AG04450 (cell line): ENCODE data around the gene PPM1N. TPM values are rescaled to one million over a fixed set of nuclear protein-coding genes. Genes with fewer than 3 reads are reported as not detected.

Source experiments
- CTCF ChIA-PET: fragments of 300-600, 350-600 bp; formaldehyde crosslinking; extraction: SDS; loops from one replicate; lab custom pipeline; 2022; ENCODE audit warnings: antibody characterized with exemption, inconsistent platforms; lab: Charles Lee
- POLR2A ChIA-PET: fragments of 350-600 bp; formaldehyde crosslinking; extraction: SDS; loops from one replicate; lab custom pipeline; 2021; ENCODE audit warnings: antibody characterized with exemption, inconsistent platforms; lab: Yijun Ruan, JAX
- DNase-seq: peaks from one replicate; pipeline ENCODE4 v3.0.0-alpha.2; 2011; ENCODE audit warnings: low read depth, low spot score
- H3K27ac ChIP-seq: one replicate; pipeline ENCODE4 v1.5.1; 2012; ENCODE audit warnings: low read depth, low read length, control low read depth
- H3K27me3 ChIP-seq: one replicate; pipeline ENCODE4 v1.6.0; 2012; ENCODE audit warnings: low read length; ENCODE audit not compliant: control insufficient read depth, insufficient read depth
- H3K4me3 ChIP-seq: 2 replicates; pipeline ENCODE4 v1.5.1; 2011; ENCODE audit warnings: mild to moderate bottlenecking, low read depth, low read length, control low read depth
- H3K9me3 ChIP-seq: 2 replicates; pipeline ENCODE4 v1.5.1; 2012; ENCODE audit warnings: low read length; ENCODE audit not compliant: control insufficient read depth, insufficient read depth
- polyA plus RNA-seq: library from polyadenylated mRNA; depleted of rRNA; stranded (reverse); fragments of >200 nt; gene quantifications from 2 replicates; pipeline ENCODE4 v1.2.3, GENCODE V29; 2011
- TF ChIP-seq, protein P1 (sequence below): IDR thresholded peaks from 2 replicates; pipeline ENCODE4 v1.5.1; 2011; ENCODE audit warnings: low read depth, low read length, control low read depth, inconsistent platforms

Gene PPM1N
- polyA plus RNA-seq, 1 experiment: 1.5 TPM

DNA sequence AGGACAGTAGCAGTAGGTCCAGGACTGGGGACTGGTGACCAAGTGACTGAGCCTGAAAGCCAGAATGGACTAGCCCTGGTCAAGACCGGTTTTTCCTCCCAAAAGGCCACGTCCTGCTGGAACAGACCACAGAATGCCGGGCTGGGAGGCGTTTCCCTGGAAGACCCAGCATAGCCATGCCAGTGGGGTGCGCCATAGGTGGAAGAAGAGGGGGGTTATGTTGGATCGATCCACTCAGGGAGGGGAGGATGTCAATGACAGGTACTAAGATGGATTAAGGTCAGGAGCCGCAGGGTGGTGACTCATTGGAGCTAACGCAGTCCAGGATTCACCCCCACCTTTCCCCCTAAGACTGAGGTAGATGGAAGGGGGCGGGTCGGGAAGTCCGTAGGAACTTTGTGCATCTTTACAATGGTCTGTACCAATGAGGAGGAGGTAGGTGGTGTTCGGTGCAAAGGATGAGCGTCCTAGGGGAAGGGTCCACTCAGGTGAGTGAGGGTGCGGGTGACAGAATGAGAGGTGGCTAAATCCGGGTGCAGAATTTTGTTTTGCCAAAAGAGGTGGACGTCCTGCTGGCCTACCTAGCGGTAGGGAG lies 30.0 kb downstream of the PPM1N start:
- TF ChIP-seq, protein P1, sequence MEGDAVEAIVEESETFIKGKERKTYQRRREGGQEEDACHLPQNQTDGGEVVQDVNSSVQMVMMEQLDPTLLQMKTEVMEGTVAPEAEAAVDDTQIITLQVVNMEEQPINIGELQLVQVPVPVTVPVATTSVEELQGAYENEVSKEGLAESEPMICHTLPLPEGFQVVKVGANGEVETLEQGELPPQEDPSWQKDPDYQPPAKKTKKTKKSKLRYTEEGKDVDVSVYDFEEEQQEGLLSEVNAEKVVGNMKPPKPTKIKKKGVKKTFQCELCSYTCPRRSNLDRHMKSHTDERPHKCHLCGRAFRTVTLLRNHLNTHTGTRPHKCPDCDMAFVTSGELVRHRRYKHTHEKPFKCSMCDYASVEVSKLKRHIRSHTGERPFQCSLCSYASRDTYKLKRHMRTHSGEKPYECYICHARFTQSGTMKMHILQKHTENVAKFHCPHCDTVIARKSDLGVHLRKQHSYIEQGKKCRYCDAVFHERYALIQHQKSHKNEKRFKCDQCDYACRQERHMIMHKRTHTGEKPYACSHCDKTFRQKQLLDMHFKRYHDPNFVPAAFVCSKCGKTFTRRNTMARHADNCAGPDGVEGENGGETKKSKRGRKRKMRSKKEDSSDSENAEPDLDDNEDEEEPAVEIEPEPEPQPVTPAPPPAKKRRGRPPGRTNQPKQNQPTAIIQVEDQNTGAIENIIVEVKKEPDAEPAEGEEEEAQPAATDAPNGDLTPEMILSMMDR: no peak
- Histone ChIP-seq H3K27ac (peak overlapping the region; percentile 31), H3K27me3 (no peaks in the 10 kb centered on the region), H3K4me3 (no peak overlapping the region), H3K9me3 (peaks cover 17% of the 10 kb centered on the region)
- POLR2A ChIA-PET: interaction anchor here (1.7 kb wide), 1 partner anchor 49 kb away, joined by 4 read pairs; no protein-coding TSS in a partner anchor
- CTCF ChIA-PET: no interaction called here
- no peak for DNase-seq

DNA sequence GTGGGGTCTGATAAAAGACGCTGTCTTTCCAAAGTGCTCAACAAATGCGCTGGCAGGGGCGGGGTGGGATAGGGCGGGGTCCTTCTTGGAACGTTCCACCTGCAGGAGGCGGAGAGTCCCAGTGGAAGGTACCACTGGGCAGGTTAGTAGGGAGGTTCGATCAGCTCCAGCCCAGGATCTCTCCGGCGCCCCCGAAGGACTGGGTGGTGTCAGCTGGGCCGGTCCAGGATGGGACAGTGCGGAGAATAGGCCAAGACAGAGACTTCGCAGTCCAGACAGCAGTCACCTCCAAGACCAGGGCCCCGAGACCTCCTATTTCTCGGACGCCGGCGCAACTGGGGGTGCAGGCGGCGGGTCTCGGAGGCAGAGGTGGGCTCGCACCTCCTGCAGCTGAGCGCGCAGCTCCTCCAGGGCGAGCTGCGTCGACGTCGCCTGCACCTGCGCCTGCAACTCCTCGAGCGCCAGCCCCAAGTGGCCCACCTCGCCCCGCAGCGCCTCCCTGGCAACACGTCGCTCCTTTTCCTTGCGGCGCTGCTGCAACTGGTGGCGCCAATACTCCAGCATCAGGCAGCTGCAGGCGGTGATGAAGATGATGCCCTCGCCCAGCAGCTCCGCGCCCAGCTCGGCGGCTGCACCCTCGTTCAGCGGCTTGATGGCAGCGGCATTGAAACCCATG lies 30.6 kb downstream of the PPM1N start:
- H3K4me3 ChIP-seq: no peak overlapping the region
- CTCF ChIA-PET: interaction anchor here (0.5 kb wide), 1 partner anchor 115 kb away, joined by 3 read pairs; no protein-coding TSS in a partner anchor
- no peak overlapping the region for H3K27ac ChIP-seq
- H3K27me3 ChIP-seq: no peaks in the 10 kb centered on the region
- H3K9me3 ChIP-seq: peaks cover 17% of the 10 kb centered on the region
- TF ChIP-seq, protein P1: no peak
- POLR2A ChIA-PET: interaction anchor here (1.7 kb wide), 1 partner anchor 48 kb away, joined by 4 read pairs; no protein-coding TSS in a partner anchor
- no peak for DNase-seq

DNA sequence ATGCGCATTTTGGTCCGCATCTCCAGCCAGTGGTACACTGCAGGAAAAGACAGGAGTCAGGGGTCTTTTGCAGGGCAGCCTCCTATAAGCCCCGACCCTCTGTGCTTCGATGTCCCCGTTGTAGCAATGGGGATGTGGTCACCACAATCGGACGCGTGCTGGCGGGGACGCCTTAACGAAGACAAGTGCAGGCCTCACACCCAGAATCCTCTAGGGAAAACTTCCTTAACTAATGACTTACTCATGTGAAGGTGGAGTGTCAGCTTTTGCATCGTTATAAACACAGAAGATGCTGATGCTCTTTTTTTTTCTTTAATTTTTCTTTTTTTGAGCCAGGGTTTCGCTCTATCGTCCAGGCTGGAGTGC lies 31.2 kb downstream of the PPM1N start:
- POLR2A ChIA-PET: interaction anchor here (1.5 kb wide), 1 partner anchor 112 kb away, joined by 3 read pairs; no protein-coding TSS in a partner anchor
- TF ChIP-seq, protein P1: no peak
- H3K4me3 ChIP-seq: no peak overlapping the region
- H3K27ac ChIP-seq: no peak overlapping the region
- no peaks in the 10 kb centered on the region for H3K27me3 ChIP-seq
- no peak for DNase-seq
- peaks cover 17% of the 10 kb centered on the region for H3K9me3 ChIP-seq
- CTCF ChIA-PET: no interaction called here

DNA sequence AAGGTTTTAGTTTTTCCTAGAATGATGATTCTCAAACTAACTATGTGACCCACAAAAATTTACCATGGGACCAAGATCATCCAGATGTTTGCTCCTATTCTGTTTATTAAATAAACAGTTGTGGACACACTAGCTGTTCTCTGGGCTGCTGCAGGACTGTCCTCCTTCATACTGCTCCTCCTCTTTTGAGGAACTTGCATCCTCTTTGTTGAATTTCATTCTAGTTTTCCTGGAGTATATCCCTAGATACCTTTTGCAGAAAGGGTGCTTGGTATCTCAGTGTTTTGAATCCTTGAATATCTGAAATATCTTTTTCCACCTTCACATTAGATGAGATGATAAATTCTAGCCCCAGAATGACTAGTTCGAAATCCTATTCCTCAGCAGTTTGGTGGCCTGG lies 33.1 kb downstream of the PPM1N start:
- Histone ChIP-seq H3K9me3 (peaks cover 17% of the 10 kb centered on the region), H3K4me3 (no peak overlapping the region), H3K27me3 (no peaks in the 10 kb centered on the region), H3K27ac (no peak overlapping the region)
- TF ChIP-seq, protein P1: no peak
- no peak for DNase-seq
- CTCF ChIA-PET: no interaction called here
- POLR2A ChIA-PET: interaction anchor here (0.7 kb wide), 1 partner anchor 14 kb away, joined by 10 read pairs; no protein-coding TSS in a partner anchor

DNA sequence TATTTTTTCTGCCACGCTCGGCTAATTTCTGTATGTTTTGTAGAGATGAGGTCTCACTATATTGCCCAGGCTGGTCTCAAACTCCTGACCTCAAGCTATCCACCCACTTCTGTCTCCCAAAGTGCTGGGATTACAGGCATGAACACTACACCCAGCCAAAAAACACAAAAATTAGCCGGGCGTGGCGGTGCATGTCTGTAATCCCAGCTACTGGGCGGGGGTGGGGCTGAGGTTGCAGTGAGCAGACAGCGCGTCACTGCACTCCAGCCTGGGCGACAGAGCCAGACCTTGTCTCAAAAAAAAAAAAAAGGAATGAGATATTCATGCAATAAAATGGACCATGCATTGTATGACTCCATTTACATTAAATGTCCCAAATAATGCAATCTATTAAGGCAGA lies 41.2 kb downstream of the PPM1N start:
- ChIA-PET POLR2A (no interaction called here), CTCF (no interaction called here)
- no peaks in the 10 kb centered on the region; the same call in 1 of the 2 replicates for H3K9me3 ChIP-seq
- TF ChIP-seq, protein P1: no peak
- DNase-seq: no peak
- no peaks in the 10 kb centered on the region for H3K27me3 ChIP-seq
- no peak overlapping the region for H3K4me3 ChIP-seq
- H3K27ac ChIP-seq: no peak overlapping the region
